ENCODE measurements around the gene AP2B1. TPM values are rescaled to one million over a fixed set of nuclear protein-coding genes. Genes with fewer than 3 reads are reported as not detected.

The AP2B1 gene
- total RNA-seq, 1 donor from 2014 or later, result 145 TPM

- no peak overlapping the region for H3K4me3 ChIP-seq
- H3K27me3 ChIP-seq (ENCODE audit: low read depth), result no peaks in the 10 kb centered on the region
- no peaks in the 10 kb centered on the region for H3K9me3 ChIP-seq
- intact Hi-C loops (cut with DNase I), result no loop called here
- TF ChIP-seq CTCF (IDR thresholded peaks at IDR 0.05), result no peak
- no peak for DNase-seq
- ATAC-seq, result no peak
- no peak overlapping the region for H3K27ac ChIP-seq
- H3K4me1 ChIP-seq, result peaks cover 38% of the 10 kb centered on the region
- no peaks in the 10 kb centered on the region for H3K36me3 ChIP-seq
Observed at GRCh38 chr17:35542990-35543389, 44.1 kb upstream of the AP2B1 start.

- DNase-seq, result no peak
- intact Hi-C loops (cut with DNase I), result no loop called here
- no peak for TF ChIP-seq CTCF (IDR thresholded peaks at IDR 0.05)
- no peaks in the 10 kb centered on the region for H3K36me3 ChIP-seq
- H3K9me3 ChIP-seq, result no peaks in the 10 kb centered on the region
- no peak overlapping the region for H3K4me3 ChIP-seq
- peaks cover 30% of the 10 kb centered on the region for H3K4me1 ChIP-seq
- ATAC-seq, result no peak
- no peak overlapping the region for H3K27ac ChIP-seq
- H3K27me3 ChIP-seq (ENCODE audit: low read depth), result no peaks in the 10 kb centered on the region
Observed at GRCh38 chr17:35543856-35544255, 43.3 kb upstream of the AP2B1 start.

- ATAC-seq (no peak), DNase-seq (no peak)
- H3K27me3 ChIP-seq (ENCODE audit: low read depth), result no peaks in the 10 kb centered on the region
- H3K36me3 ChIP-seq, result no peaks in the 10 kb centered on the region
- H3K4me3 ChIP-seq, result no peak overlapping the region
- intact Hi-C loops (cut with DNase I), result no loop called here
- no peak for TF ChIP-seq CTCF (IDR thresholded peaks at IDR 0.05)
- H3K27ac ChIP-seq, result no peak overlapping the region
- peaks cover 19% of the 10 kb centered on the region for H3K4me1 ChIP-seq
- H3K9me3 ChIP-seq, result no peaks in the 10 kb centered on the region
Observed at GRCh38 chr17:35545150-35545549, 42.0 kb upstream of the AP2B1 start.

- no peak for TF ChIP-seq CTCF (IDR thresholded peaks at IDR 0.05)
- no peak for ATAC-seq
- Histone ChIP-seq H3K4me1 (peaks cover 12% of the 10 kb centered on the region), H3K4me3 (no peak overlapping the region), H3K9me3 (no peaks in the 10 kb centered on the region), H3K27ac (no peak overlapping the region), H3K27me3 (ENCODE audit: low read depth) (no peaks in the 10 kb centered on the region), H3K36me3 (no peaks in the 10 kb centered on the region)
- DNase-seq, result no peak
- intact Hi-C loops (cut with DNase I), result no loop called here
Observed at GRCh38 chr17:35546487-35546886, 40.6 kb upstream of the AP2B1 start.

- no peaks in the 10 kb centered on the region for H3K9me3 ChIP-seq
- no peak overlapping the region for H3K27ac ChIP-seq
- ATAC-seq, result no peak
- H3K4me3 ChIP-seq, result no peak overlapping the region
- no peak for TF ChIP-seq CTCF (IDR thresholded peaks at IDR 0.05)
- DNase-seq, result no peak
- intact Hi-C loops (cut with DNase I), result no loop called here
- H3K27me3 ChIP-seq (ENCODE audit: low read depth), result no peaks in the 10 kb centered on the region
- H3K36me3 ChIP-seq, result no peaks in the 10 kb centered on the region
- no peaks in the 10 kb centered on the region for H3K4me1 ChIP-seq
Observed at GRCh38 chr17:35548208-35548810, 38.8 kb upstream of the AP2B1 start.

All from lower lobe of right lung (tissue), 2 donors.